HEK293T (cell line): ENCODE measurements around the gene CFDP1.

ENCODE experiments used
- BHLHE40 ChIP-seq: fragments of 450-650 bp; IDR thresholded peaks from 2 replicates; pipeline ENCODE4 v1.6.1; 2016; ENCODE audit warnings: mild to moderate bottlenecking, moderate library complexity, borderline replicate concordance
- CTBP1 ChIP-seq: fragments of 450-650 bp; IDR thresholded peaks from 2 replicates; pipeline ENCODE4 v1.6.1; 2016; ENCODE audit warnings: borderline replicate concordance
- ELF4 ChIP-seq: fragments of 450-650 bp; IDR thresholded peaks from 2 replicates; pipeline ENCODE4 v1.6.1; 2017; ENCODE audit warnings: antibody characterized with exemption
- FOXK2 ChIP-seq: fragments of 450-650 bp; IDR thresholded peaks from 2 replicates; pipeline ENCODE4 v1.6.1; 2016; ENCODE audit warnings: mild to moderate bottlenecking
- FOXM1 ChIP-seq: fragments of 450-650 bp; IDR thresholded peaks from 2 replicates; pipeline ENCODE4 v1.6.1; 2017; ENCODE audit warnings: mild to moderate bottlenecking, borderline replicate concordance
- HDGF ChIP-seq: fragments of 450-650 bp; IDR thresholded peaks from 2 replicates; pipeline ENCODE4 v1.6.1; 2017; ENCODE audit warnings: antibody characterized with exemption, borderline replicate concordance
- LEF1 ChIP-seq: fragments of 450-650 bp; IDR thresholded peaks from 2 replicates; pipeline ENCODE4 v1.6.1; 2017; ENCODE audit warnings: mild to moderate bottlenecking, borderline replicate concordance
- NFRKB ChIP-seq: fragments of 450-650 bp; IDR thresholded peaks from 2 replicates; pipeline ENCODE4 v1.6.1; 2016; ENCODE audit warnings: mild to moderate bottlenecking, moderate library complexity
- PKNOX1 ChIP-seq: fragments of 450-650 bp; IDR thresholded peaks from 2 replicates; pipeline ENCODE4 v1.6.1; 2016
- SP1 ChIP-seq: fragments of 450-650 bp; IDR thresholded peaks from 2 replicates; pipeline ENCODE4 v1.6.1; 2017
- SUZ12 ChIP-seq: fragments of 450-650 bp; IDR thresholded peaks from 2 replicates; pipeline ENCODE4 v1.6.1; 2016; ENCODE audit warnings: mild to moderate bottlenecking
- TARDBP ChIP-seq: fragments of 450-650 bp; IDR thresholded peaks from 2 replicates; pipeline ENCODE4 v1.6.1; 2016
- ZNF384 ChIP-seq: fragments of 450-650 bp; IDR thresholded peaks from 2 replicates; pipeline ENCODE4 v1.6.1; 2016

- TF ChIP-seq SP1 (no peak), FOXK2 (no peak), ELF4 (no peak), TARDBP (no peak), CTBP1 (no peak), FOXM1 (no peak), SUZ12 (no peak), BHLHE40 (no peak), LEF1 (no peak), HDGF (no peak), NFRKB (no peak), PKNOX1 (no peak), ZNF384 (no peak)
Measured at GRCh38 chr16:75458029-75458428, 24.7 kb upstream of the CFDP1 start.
